HFF-Myc (cell line): ENCODE data around the gene SPATA13.
"Not testable (repeated sequence)": the region's sequence is repeated elsewhere in the genome, so short reads cannot be mapped to it uniquely, and the experiment has no call there.

Experiments used
- DNase-seq: peaks from one replicate; pipeline ENCODE4 v3.0.0-alpha.2; 2011; ENCODE audit warnings: low read depth; ENCODE audit errors: extremely low read depth
- H3K4me3 ChIP-seq: replicated peaks from 2 replicates; pipeline ENCODE4 v1.5.1; 2011; ENCODE audit warnings: low read depth, mild to moderate bottlenecking, control low read depth, low read length
- TF ChIP-seq, protein P1 (sequence below): IDR thresholded peaks from 2 replicates; pipeline ENCODE4 v1.5.1; 2012; ENCODE audit warnings: mild to moderate bottlenecking, low read depth, low read length, control low read depth; ENCODE audit errors: missing control alignments

The SPATA13 gene

DNA sequence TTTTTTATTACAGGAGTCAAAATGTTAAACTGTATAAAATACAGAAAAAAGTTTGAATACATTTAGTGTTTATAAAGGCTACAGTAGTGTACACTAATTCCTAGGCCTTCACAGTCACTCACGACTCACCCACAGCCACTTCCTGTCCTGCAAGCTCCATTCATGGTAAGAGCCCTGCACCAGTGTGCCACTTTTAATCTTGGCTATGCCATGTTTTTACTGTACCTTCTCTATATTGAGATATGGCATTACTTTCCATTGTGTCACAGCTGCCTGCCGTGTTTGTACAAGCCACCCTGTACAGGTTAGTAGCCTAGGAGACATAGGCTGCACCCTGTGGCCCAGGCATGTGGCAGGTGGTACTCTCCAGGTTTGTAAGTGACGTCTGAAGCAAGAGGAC lies 180.9 kb downstream of the SPATA13 start:
- TF ChIP-seq, protein P1, sequence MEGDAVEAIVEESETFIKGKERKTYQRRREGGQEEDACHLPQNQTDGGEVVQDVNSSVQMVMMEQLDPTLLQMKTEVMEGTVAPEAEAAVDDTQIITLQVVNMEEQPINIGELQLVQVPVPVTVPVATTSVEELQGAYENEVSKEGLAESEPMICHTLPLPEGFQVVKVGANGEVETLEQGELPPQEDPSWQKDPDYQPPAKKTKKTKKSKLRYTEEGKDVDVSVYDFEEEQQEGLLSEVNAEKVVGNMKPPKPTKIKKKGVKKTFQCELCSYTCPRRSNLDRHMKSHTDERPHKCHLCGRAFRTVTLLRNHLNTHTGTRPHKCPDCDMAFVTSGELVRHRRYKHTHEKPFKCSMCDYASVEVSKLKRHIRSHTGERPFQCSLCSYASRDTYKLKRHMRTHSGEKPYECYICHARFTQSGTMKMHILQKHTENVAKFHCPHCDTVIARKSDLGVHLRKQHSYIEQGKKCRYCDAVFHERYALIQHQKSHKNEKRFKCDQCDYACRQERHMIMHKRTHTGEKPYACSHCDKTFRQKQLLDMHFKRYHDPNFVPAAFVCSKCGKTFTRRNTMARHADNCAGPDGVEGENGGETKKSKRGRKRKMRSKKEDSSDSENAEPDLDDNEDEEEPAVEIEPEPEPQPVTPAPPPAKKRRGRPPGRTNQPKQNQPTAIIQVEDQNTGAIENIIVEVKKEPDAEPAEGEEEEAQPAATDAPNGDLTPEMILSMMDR: no peak
- no peak overlapping the region for H3K4me3 ChIP-seq
- DNase-seq: peak; percentile 15

DNA sequence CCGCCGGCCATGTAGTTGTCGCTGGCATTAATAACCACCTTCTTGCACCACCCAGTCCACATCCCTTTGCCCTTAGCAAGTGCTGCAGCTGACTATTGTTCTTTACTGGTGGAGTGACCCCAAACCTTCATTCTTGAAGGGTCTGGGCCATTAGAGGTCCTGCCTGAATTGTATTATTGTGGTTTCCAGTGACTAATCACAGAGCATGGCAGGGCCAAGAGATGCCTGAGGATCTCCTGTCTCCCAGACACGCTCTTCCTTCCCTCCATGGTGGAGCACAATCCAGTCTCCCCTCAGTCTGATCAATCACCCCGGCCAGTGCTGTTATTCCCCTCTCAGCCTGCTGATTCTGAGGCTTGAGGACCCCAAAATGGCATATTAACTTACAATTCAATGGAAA lies 187.9 kb downstream of the SPATA13 start:
- no peak for DNase-seq
- TF ChIP-seq, protein P1: no peak

DNA sequence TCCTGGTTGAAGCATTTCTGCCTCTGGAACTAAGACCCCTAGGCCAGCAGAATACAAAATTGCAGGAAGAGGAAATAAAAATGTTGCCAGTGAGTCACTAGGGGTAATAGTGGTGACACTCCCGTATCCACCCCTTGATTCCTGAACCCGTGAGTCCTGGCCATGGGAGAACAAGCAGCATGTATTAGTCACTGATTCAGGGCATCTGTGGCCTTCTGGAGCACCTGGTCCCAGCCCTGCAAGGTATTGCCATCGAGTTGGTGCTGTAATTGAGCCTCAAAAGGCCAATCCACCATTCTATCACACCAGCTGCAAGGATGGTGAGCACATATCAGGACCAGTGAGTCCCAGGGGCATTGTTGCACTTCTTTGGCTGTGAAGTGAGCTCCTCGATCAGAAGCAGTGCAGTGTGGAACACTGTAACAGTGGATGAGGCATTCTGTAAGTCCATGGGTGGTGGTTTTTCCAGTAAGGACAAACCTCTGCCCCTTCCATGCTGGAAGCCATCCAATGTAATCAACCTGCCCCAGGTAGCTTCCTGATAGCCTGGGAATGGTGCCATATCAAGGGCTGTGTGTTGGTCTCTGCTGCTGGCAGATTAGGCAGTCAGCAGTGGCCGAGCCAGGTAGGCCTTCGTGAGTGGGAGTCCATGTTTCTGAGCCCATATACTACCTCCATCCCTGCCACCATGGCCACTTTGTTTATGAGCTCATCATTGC lies 188.4 kb downstream of the SPATA13 start:
- H3K4me3 ChIP-seq: no peak overlapping the region
- TF ChIP-seq, protein P1: no peak
- no peak for DNase-seq

More for the DNA sequence above, 187.9 kb downstream of the SPATA13 start:
- no peak overlapping the region for H3K4me3 ChIP-seq

DNA sequence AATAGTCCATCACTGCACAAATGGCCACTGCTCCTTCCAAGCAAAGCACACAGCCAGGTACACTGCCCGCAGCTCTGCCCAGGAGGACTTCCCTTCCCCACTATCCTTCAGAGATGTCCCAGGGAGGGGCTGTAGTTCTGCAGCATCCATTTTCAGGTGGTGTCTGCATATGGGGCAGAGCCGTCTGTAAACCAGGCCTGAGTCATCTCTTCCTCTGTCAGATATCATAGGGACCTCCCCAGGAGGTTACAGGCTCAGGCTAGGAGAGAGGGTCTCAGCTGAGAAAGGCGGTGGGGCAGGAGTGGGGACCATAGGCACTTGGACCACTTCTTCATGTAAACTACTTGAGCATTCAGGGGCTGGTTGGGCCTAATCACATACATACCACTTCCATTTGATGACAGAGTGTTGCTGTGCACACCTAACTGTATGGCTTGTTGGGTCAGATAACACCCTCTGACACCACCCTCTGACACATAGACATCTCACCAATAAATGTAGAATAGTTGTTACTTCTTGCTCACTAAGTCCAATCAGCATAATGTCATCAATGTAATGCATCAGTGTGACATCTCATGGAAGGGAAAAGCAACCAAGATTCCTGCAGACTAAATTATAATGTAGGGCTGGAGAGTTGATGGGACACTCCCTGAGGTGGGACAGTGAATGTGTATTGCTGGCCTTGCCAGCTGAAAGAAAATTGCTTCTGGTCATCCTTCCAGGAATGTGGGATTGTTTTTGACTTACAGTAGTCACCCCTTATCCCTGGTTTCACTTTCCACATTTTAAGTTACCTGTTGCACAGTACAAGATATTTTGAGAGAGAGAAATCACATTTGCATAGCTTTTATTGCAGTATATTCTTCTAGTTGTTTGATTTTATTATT lies 189.5 kb downstream of the SPATA13 start:
- H3K4me3 ChIP-seq, DNase-seq: not testable (repeated sequence)

DNA sequence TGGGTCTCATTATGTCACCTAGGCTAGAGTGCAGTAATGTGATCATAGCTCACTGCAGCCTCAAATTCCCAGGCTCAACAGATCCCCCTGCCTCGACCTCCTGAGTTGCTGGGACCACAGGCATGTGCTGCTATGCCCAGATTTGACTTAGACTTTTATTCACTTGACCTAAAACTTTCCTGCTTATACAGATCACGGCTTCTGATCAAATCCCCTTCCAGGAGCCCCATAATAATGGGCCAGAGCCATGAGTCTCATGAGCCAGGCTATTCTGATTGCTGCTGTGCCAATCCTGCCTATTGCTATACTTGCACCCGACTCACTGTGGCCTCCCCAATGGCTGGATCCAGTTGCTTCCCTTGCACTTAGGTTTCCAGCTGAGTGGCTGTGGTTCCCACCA lies 190.9 kb downstream of the SPATA13 start:
- TF ChIP-seq, protein P1: no peak
- no peak for DNase-seq
- no peak overlapping the region for H3K4me3 ChIP-seq

DNA sequence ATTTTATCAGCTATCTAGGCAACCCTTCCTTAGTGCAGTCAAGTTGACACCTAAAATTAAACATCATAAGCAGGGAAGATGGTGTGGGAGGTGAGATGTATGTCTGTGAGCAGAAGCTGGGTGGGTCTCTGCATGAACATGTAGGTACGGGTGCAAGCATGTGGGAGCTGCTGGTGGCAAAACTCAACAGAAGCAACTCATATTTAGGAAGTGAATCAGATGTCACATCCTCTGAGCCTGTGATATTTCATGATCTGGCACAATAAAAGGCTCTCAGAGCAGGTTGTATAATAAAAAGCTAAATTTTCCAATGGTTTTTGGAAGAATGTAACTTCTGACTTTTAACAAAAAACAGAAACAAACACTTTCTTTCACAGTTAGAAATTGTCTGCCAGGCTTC lies 193.2 kb downstream of the SPATA13 start:
- TF ChIP-seq, protein P1: no peak
- H3K4me3 ChIP-seq: no peak overlapping the region
- no peak for DNase-seq

DNA sequence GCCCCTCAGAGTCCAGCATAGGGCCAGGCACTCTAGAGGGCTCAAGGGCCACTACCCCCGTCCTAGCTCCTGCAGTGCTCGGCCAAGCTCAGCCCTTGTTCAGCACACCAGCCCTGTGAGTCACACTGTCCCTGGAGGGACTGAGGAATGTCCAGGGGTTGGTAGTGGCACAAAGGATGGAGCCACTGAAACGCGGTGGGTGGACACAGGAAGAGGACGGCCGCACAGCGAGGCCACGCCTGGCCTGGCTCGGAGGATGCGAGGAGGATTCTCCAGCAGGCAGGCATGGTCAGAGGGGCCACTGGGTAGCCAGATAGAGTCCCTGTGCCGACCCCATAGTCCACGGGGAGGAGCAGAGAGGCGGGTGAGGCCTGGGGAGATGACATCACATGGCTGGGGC lies 194.6 kb downstream of the SPATA13 start:
- DNase-seq: no peak
- TF ChIP-seq, protein P1: no peak
- H3K4me3 ChIP-seq: no peak overlapping the region
